Pons (tissue), 1 donor: ENCODE measurements around the gene CNTD1.
"Not testable (repeated sequence)": the region's sequence is repeated elsewhere in the genome, so short reads cannot be mapped to it uniquely, and the experiment has no call there.

Experiments
- DNase-seq: peaks from one replicate; pipeline ENCODE4 v3.0.0-alpha.2; 2016; ENCODE audit warnings: low spot score

Gene CNTD1

DNA sequence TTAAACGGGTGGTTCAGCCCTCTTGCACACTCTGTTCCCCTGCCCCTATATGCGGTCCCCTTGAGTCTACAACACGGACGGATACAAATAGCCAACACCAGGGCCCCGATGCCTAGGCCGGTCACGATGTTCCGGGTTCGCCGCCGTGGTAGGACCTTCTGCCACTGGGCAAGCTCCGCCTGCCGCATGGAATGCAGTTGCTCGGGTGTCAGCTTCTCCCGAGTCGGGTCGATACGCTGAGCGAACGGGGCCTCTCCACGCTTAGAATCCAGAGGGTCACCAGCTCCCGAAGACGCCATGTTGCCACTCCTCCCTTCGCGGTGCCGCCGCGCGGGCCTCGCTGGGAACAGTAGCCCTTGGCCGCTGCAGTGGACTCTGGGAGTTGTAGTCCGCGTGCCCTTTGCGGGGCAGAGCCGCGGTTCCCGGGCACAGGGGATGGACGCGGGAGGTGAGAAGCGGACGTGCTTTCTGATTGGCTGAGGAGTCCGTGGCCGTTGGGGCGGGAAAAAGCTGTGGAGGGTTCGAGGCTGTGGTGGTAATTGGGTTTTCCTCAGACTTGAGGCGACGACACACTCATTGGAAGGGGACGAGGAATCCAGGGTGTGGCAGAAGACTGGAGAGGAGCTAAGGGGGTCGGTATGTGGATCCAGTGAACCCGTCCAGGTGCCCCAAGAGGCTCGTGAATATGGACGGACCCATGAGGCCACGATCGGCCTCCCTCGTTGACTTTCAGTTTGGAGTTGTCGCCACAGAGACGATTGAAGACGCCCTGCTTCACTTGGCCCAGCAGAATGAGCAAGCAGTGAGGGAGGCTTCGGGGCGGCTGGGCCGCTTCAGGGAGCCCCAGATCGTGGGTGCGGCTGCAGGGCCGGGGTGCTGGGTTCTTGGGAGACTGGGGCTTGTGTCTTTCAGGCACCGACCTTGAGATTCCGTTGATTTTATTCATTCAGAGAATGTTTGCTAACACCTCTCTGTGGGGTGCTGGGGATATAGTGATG, at the start of gene CNTD1, which contains the start of gene COA3:
Gene CNTD1 (plus strand): TSS at position 479 of the 998 bp plus-strand sequence. CDS start 207 bp downstream, at position 686.
Gene COA3 (minus strand): TSS at position 322 of the 998 bp plus-strand sequence. CDS start 23 bp downstream, at position 299.
- DNase-seq: peak; percentile 68

DNA sequence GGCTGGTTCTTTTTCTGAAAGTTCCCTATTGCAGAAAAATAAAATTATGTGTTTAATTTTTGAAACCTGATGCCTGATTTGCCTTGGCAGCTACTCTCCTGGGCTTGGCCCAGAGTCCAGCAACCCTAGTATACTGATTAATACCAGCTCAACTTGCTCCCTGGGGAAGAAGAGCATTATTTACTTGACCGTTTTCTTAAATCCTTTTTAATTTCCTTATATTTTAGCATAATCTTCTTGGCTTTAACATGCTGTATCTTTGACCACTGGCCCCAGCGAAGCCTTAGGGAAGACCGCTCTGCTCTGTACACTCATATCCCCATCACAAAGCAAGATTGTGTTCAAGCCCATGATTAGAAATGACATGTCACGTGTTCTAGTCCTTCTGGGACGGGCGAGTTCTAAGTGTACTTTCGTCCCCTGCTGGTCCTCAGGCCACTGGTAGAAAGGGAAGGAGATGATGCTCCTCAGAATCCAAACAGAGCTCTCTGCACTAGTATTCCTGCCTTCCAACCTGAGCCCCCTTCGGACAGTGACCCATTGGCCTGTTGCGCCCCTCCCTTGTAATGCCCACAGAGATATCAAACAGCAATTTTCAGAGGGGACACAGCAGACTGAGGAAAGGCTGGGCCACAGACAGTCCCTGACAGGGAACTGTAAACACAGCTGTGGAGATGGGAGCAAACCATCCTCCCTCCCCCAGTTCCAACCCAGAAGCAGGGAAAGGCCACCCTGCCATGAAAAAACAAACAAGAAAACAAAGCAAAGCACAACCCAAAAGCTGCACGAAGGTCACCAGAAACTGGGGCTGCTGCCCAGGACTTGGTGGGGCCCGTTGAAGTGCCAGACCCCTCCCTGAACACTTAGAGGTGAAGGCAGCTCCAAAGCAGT, 49.5 kb upstream of the CNTD1 start:
- no peak for DNase-seq

GRCh38 chr17:42750739-42751344, 47.8 kb upstream of the CNTD1 start:
- DNase-seq: no peak

GRCh38 chr17:42751628-42752027, 47.0 kb upstream of the CNTD1 start:
- no peak for DNase-seq

DNA sequence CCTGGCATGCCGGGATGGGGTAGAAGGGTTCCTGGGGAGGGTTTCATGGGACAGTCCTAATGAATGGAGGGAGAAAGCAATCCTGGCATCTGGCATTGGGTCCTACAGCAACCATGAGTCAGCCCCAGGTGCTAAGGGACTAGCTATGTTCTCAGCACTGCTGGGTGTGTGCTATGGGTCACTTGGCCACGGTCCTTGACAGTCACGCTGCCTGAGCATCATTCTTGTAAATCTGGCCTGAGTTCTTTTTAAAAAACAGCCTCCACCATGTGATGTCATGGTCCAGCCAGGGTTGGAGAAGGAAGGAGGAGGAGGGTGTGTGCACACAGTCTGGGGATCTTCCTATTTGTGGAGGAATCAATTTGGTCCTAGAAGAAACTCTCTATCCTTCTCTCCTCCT, 43.9 kb upstream of the CNTD1 start:
- DNase-seq: no peak

- no peak for DNase-seq
Observed at GRCh38 chr17:42759982-42760651, 38.5 kb upstream of the CNTD1 start.

GRCh38 chr17:42760652-42761581, 37.7 kb upstream of the CNTD1 start, which contains the start of gene RAMP2:
Gene RAMP2, plus strand, starts transcription at chr17:42761227. Its CDS starts 35 bp downstream, at chr17:42761262.
- DNase-seq: no peak

GRCh38 chr17:42761638-42762037, 37.0 kb upstream of the CNTD1 start:
- no peak for DNase-seq

GRCh38 chr17:42766124-42766523, 32.5 kb upstream of the CNTD1 start:
- no peak for DNase-seq

DNA sequence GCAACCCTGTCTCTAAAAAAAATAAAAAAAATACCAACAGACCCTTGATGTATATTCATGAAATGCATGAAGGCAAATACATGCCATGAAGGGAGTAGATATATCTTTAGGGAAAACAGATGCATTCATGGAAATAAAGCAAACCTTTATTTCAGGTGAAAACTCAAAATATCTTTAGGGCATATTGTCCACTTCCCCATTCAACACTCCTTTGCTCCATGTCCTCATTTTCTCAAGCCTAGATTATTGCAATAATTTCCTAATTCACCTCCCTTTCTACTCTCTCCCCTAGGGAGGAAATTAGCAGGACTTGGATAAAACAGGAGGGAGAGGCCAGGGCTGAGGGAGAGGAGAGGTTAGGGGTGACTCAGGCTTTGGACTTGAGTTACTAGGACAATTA, 31.1 kb upstream of the CNTD1 start:
- no peak for DNase-seq

DNA sequence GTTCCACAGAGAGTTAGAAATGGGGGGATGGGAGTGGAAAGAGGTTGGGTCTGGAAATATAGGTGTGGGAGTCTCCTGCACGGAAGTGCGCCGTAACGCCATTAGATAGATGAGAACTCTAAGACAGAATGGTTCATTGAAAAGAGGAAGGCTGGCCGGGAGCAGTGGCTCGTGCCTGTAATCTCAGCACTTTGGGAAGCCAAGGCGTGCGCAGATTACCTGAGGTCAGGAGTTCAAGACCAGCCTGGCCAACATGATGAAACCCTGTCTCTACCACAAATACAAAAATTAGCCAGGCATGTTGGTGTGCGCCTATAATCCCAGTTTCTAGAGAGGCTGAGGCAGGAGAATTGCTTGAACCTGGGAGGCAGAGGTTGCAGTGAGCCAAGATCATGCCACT, 30.7 kb upstream of the CNTD1 start:
- DNase-seq: not testable (repeated sequence)

DNA sequence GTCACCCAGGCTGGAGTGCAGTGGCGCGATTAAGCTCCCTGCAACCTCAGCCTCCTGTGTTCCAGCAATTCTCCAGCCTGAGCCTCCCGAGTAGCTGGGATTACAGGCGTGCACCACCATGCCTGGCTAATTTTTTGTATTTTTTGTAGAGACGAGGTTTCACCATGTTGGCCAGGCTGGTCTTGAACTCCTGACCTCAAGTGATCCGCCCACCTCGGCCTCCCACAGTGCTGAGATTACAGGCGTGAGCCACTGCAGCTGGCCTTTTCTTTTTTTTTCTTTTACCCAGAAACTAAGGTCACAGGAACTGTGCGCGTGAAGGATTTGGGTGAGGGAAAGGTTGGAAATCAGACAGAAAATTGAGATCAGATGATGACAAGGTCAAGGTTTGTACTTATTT, 28.7 kb upstream of the CNTD1 start:
- not testable (repeated sequence) for DNase-seq

DNA sequence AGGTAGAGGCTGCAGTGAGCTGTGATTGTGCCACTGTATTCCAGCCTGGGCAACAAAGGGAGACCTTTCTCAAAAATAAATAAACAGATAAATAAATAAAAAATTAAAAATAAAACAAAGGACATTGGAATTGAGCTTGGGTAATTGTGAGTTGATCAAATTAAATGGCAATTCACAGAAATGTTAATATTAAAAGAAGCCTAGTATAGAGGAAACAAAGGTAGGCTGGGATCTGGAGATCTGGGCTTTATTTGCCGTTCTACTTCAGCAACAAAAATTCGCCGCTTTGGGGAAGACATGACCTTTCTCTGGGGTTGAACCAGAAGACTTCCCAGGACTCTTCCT, 25.7 kb upstream of the CNTD1 start:
- DNase-seq: no peak

GRCh38 chr17:42773290-42774035, 25.2 kb upstream of the CNTD1 start, which contains the start of gene VPS25:
Gene VPS25, plus strand, starts transcription at chr17:42773449. Its CDS starts 27 bp downstream, at chr17:42773476.
- DNase-seq: peak; percentile 84

DNA sequence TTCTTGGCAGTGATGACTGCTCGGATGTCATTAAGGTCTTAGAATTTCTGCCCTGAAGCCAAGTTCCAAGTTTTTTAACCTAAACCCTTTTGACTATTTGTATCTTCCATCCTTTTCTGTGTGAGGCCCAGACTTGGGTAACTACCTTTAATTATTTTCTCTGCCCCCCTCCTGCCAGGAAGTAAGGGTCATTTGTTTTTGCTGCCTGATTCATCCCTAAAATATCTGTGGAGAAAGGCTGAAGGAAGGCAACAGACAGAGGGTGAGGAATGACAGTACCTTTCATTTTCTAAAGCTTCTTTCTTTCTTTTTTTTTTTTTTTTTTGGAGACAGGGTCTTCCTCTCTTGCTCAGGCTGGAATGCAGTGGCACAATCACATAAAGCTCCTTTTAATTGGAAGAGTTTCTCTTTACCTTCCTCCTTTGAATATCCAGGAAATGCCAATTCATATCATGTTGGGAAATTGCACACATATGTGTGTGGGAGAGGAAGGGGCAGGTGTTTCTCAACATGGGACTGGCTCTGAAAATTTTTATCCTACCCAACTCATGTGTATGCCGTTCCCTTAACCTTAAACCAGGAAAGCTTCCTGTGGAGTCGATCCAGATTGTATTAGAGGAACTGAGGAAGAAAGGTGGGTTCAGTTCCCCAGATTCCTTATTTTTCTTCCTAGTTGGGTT, 24.5 kb upstream of the CNTD1 start:
- no peak for DNase-seq

GRCh38 chr17:42775534-42776098, 23.0 kb upstream of the CNTD1 start:
- no peak for DNase-seq

DNA sequence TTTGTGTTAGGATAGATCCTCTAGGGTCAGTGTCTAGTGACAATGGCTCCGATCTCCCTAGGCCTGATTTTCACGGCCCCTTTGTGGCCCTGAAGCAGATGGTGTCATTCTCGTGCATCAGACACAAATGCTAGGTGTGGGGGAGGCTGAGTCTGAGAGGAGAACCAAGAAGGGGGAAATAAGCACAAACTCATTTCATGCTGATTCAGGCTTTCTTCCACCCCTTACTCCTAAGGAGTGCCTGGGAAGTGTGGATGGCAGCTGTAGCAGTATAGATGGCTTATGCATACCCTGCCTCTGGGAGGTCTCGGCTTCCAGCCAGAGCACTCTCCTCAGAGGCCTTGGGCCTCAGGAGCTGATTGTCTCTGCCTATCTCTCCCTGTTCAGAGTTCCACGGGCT, 20.1 kb upstream of the CNTD1 start:
- DNase-seq: no peak

DNA sequence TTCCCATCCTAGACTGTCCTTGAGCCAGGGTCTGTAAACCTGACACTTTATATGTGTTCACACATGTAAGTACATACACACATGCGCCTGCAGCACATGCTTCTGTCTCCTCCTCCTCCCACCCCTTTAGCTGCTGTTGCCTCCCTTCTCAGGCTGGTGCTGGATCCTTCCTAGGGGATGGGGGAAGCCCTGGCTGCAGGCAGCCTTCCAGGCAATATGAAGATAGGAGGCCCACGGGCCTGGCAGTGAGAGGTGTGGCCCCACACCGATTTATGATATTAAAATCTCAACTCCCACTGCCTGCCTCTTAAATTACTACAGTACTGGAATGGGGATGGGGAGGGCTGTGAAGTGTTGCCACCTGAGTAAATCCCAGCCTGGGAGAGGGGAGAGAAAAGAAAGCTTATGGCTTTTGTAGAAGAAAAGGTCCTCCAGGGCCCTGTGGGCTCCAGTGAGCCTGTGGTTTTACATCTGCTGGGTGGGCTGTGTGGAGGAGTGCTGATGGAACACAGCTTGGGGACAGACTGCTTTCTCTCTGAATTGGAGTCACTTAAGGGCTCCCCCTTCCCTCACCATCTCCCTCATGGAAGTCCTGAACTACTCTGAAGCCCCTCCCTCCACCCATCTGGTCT, 19.2 kb upstream of the CNTD1 start:
- no peak for DNase-seq
